Esophagus squamous epithelium (tissue), 5 donors: ENCODE results near the gene MAMDC4. TPM values are rescaled to one million over a fixed set of nuclear protein-coding genes. Genes with fewer than 3 reads are reported as not detected.
"Not testable (repeated sequence)": the region's sequence is repeated elsewhere in the genome, so short reads cannot be mapped to it uniquely, and the experiment has no call there.

Experiments
- DNase-seq: peaks from one replicate; lab custom pipeline; 2025; lab: John Stamatoyannopoulos, UW
- H3K27ac ChIP-seq, 4 donors: fragments of 200-600 bp; sonication (generic); one replicate each; pipeline ENCODE4 v1.5.1; 2016 to 2019; ENCODE audit warnings: mild to moderate bottlenecking in 1 of 4
- H3K27me3 ChIP-seq, 4 donors: fragments of 200-600 bp; sonication (generic); 1 replicate in 3 of 4; 2 replicates in 1 of 4; pipeline versions ENCODE4 v1.5.1 to v1.6.0; 2017 to 2021; ENCODE audit warnings: antibody characterized with exemption in 1 of 4
- H3K36me3 ChIP-seq, 3 donors: fragments of 200-600 bp; sonication (generic); one replicate each; pipeline ENCODE4 v1.5.1; 2016 to 2019
- H3K4me1 ChIP-seq, 3 donors: fragments of 200-600 bp; sonication (generic); one replicate each; pipeline ENCODE4 v1.5.1; 2017 to 2019
- H3K4me3 ChIP-seq, 4 donors: fragments of 200-600 bp; sonication (generic); 1 replicate in 3 of 4; 2 replicates in 1 of 4; pipeline ENCODE4 v1.5.1; 2016 to 2019; ENCODE audit warnings: mild to moderate bottlenecking in 2 of 4, moderate library complexity in 1 of 4
- H3K9me3 ChIP-seq, 3 donors: fragments of 200-600 bp; sonication (generic); one replicate each; pipeline ENCODE4 v1.5.1; 2016 to 2019
- POLR2A ChIP-seq, 4 donors: fragments of 450-650 bp; IDR thresholded peaks; one replicate each; pipeline ENCODE4 v1.6.1; 2017; ENCODE audit warnings: antibody characterized with exemption in 4 of 4, mild to moderate bottlenecking in 4 of 4, moderate library complexity in 3 of 4
- WGBS, 2 donors: methylation state at CpG; one replicate each; pipeline ENCODE4 v1.1.5; 2018; 5-methylcytosine and 5-hydroxymethylcytosine counted together
- intact Hi-C: fragments of 100-400 bp; cut with DNase I; formaldehyde crosslinking; loops from one replicate; pipeline ENCODE4 v1.15.0; 2022
- total RNA-seq, 4 donors: library from RNA; depleted of rRNA; stranded (reverse); fragments of >200 nt; gene quantifications; one replicate each; pipeline ENCODE4 v1.1.0, GENCODE V29; 2016
- TF ChIP-seq, protein P1 (sequence below), 6 experiments: fragments of 450-650 bp in 4 of 6; fragments of 200-600 bp in 2 of 6; sonication (generic) in 2 of 6; IDR thresholded peaks; one replicate each; pipeline ENCODE4 v1.5.1; 2016 to 2019; ENCODE audit warnings: antibody characterized with exemption in 6 of 6, mild to moderate bottlenecking in 4 of 6, moderate library complexity in 4 of 6
- donor health status: DM: yes; HTN: yes; CAD: no.

Gene MAMDC4
- total RNA-seq, 4 donors from 2014 or later, result 1.8 to 2.9 (median 2.7) TPM

DNA sequence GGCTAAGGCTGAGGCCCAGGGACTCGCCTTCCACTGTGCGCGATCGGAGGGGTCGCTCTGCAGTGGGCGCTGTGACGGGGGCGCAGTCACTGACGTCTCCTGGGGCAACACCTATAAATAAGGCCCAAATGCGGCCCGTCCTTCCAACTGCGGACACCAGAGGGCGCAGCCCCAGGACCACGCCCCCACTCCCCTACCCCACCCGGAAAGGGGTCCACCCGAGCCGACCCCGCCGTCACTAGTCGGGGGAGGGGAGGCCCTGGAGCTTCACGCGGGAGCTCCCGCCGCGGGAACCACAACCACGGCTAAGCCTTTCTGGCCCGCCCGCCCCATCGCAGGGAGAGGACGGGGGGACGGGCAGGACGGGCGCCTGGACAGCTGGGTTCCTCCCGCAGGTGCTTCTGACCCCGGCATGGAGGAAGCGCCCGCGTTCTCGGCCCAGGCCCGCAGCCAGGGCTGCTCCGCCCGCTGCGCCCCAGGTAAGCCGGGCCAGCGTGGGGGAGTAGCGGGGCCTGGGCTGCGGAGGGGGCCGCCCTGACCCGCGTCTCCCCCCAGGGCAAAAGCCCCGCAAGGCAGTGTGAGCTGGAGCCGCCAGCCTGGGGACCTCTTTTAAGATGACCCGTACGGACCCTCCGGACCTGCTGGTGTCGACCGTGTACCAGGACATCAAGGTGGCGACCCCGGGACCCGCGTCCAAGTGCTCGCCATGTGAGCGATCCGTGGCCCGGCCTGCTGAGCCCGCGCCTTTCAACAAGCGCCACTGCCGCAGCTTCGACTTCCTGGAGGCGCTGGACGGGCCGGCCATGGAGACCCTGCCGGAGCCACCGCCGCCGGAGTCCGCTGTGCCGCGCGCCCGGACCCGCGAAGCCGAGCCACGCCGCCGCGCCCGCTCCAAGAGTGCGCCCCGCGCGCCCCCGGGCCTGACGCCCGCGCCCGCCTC is 8.1 kb upstream of the MAMDC4 start:
- peaks cover 0 to 21% (median 7%) of the 10 kb centered on the region in 3 donors for H3K36me3 ChIP-seq
- H3K9me3 ChIP-seq, intact Hi-C loops, DNase-seq, H3K27ac ChIP-seq: not testable (repeated sequence)
- peak overlapping the region in 3 of 4 donors; percentile 10 to 64 (median 48) for H3K4me3 ChIP-seq
- WGBS, 2 donors, result 0% methylated on average over 5 of the region's 99 CpGs; no CpG with 5 or more reads in 1 of the 2 donors
- H3K4me1 ChIP-seq, result peaks cover 45 to 84% (median 71%) of the 10 kb centered on the region in 3 donors
- TF ChIP-seq, protein P1, sequence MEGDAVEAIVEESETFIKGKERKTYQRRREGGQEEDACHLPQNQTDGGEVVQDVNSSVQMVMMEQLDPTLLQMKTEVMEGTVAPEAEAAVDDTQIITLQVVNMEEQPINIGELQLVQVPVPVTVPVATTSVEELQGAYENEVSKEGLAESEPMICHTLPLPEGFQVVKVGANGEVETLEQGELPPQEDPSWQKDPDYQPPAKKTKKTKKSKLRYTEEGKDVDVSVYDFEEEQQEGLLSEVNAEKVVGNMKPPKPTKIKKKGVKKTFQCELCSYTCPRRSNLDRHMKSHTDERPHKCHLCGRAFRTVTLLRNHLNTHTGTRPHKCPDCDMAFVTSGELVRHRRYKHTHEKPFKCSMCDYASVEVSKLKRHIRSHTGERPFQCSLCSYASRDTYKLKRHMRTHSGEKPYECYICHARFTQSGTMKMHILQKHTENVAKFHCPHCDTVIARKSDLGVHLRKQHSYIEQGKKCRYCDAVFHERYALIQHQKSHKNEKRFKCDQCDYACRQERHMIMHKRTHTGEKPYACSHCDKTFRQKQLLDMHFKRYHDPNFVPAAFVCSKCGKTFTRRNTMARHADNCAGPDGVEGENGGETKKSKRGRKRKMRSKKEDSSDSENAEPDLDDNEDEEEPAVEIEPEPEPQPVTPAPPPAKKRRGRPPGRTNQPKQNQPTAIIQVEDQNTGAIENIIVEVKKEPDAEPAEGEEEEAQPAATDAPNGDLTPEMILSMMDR (IDR thresholded peaks at IDR 0.05), result peak; percentile 51 to 70 (median 66)
- H3K27me3 ChIP-seq, result peaks cover 7 to 54% (median 19%) of the 10 kb centered on the region in 4 donors

DNA sequence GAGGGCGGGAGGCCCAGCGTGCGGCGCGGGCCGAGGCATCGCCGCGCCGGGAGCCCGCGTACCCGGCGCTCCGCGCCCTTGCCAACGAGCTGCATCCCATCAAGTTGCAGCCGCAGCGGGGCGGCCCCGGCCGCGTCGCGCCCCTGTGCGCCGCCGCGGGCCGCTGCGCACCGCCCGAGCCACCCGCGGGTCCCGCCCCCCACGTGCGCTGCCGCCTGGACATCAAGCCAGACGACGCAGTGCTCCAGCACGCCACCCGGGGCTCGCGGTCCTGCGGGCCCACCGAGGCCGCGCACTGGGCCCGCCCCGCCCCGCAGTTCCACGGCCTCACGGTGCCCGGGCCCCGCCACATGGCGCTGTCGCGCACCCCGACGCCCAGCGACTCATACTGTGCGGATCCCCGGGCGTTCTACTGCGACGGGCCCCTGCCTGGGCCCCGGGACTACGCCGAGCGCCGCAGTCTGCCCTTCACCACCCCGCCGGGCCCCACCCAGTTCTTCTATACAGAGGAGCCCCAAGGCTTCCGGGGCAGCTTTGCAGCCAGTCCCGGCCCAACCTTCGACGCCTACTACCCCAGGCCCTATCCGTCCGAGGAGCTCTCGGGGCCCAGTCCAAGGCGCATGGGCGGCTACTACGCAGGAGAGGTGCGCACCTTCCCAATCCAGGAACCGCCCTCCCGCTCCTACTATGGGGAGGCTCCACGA is 7.2 kb upstream of the MAMDC4 start:
- Histone ChIP-seq H3K27me3 (peaks cover 7 to 54% (median 19%) of the 10 kb centered on the region in 4 donors), H3K27ac (no peak overlapping the region), H3K9me3 (no peaks in the 10 kb centered on the region), H3K36me3 (peaks cover 0 to 13% (median 0%) of the 10 kb centered on the region in 3 donors), H3K4me1 (peaks cover 48 to 88% (median 75%) of the 10 kb centered on the region in 3 donors), H3K4me3 (peak overlapping the region in 1 of 4 donors; percentile 15)
- no peak for DNase-seq
- 9% methylated on average over 9 of the region's 88 CpGs; no CpG with 5 or more reads in 1 of the 2 donors for WGBS, 2 donors
- intact Hi-C loops, result no loop called here
- no peak for TF ChIP-seq POLR2A (IDR thresholded peaks at IDR 0.05)
- TF ChIP-seq, protein P1 (IDR thresholded peaks at IDR 0.05), result no peak

DNA sequence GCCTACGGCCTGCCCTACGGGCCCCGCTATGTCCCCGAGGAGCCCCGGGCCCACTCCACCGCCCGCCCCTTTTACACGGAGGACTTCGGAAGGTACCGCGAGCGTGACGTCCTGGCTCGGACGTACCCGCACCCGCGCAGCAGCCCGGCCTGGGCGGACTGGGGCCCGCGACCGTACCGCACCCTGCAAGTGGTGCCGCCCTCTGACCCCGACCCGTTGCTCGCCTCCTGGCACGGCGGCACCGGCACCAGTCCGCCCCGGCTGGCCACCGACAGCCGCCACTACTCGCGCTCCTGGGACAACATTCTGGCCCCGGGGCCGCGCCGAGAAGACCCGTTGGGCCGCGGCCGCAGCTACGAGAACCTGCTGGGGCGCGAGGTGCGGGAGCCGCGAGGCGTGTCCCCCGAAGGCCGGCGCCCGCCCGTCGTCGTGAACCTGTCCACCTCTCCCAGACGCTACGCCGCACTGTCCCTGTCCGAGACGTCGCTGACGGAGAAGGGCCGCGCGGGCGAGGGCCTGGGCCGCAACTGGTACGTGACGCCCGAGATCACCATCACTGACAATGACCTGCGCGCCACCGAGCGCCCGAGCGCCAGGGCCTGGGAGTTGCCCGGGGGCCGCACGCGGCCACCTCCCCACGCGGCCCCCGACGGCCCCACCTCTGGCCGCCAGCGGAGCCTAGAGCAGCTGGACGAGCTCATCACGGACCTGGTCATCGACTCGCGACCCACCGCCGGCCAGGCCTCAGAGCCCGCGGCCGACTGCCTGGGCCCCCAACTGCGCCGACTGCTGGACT is 6.5 kb upstream of the MAMDC4 start:
- TF ChIP-seq, protein P1 (IDR thresholded peaks at IDR 0.05), result no peak
- TF ChIP-seq POLR2A (IDR thresholded peaks at IDR 0.05), result no peak
- H3K27me3 ChIP-seq, result peaks cover 7 to 54% (median 19%) of the 10 kb centered on the region in 4 donors
- no peak for DNase-seq
- no peak overlapping the region for H3K27ac ChIP-seq
- WGBS, 2 donors, result 51% methylated on average over 4 of the region's 102 CpGs; no CpG with 5 or more reads in 1 of the 2 donors
- H3K4me1 ChIP-seq, result peaks cover 54 to 90% (median 83%) of the 10 kb centered on the region in 3 donors
- no peaks in the 10 kb centered on the region for H3K9me3 ChIP-seq
- intact Hi-C loops, result no loop called here
- H3K4me3 ChIP-seq, result peak overlapping the region in 2 of 4 donors; percentile 67 to 96
- peaks cover 0 to 11% (median 0%) of the 10 kb centered on the region in 3 donors for H3K36me3 ChIP-seq

DNA sequence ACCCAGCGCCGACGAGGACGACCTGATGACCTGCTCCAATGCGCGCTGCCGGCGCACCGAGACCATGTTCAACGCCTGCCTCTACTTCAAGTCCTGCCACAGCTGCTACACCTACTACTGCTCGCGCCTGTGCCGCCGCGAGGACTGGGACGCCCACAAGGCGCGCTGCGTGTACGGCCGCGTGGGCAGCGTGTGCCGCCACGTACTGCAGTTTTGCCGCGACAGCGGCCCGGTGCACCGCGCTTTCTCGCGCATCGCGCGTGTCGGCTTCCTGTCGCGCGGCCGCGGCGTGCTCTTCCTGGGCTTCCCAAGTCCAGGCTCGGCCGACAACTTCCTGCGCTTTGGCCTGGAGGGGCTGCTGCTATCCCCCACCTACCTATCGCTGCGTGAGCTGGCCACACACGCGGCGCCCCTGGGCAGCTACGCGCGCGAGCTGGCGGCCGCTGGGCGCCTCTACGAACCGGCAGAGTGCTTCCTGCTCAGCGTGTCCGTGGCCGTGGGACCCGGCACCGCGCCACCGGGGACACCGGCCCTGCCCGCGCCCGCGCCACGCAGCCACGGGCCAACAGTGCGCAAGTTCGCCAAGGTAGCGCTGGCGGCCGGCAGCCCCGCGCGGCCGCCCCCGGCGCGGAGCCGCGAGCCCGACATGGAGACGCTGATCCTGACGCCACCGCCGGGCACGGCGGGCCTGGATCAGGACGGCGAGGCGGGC is 5.6 kb upstream of the MAMDC4 start:
- whole genome bisulfite sequencing, 2 donors, result 0% methylated on average over 8 of the region's 98 CpGs; no CpG with 5 or more reads in 1 of the 2 donors
- H3K4me1 ChIP-seq, result peaks cover 50 to 87% (median 78%) of the 10 kb centered on the region in 3 donors
- H3K27me3 ChIP-seq, result peaks cover 7 to 54% (median 19%) of the 10 kb centered on the region in 4 donors
- no peaks in the 10 kb centered on the region for H3K9me3 ChIP-seq
- peaks cover 0 to 14% (median 5%) of the 10 kb centered on the region in 3 donors for H3K36me3 ChIP-seq
- H3K4me3 ChIP-seq, result peak overlapping the region; percentile 54 to 96 (median 70)
- intact Hi-C loops, result no loop called here
- H3K27ac ChIP-seq, result peak overlapping the region in 2 of 4 donors; percentile 92 to 94
- TF ChIP-seq POLR2A (IDR thresholded peaks at IDR 0.05), result peak in 1 of 4 donors; percentile 4
- TF ChIP-seq, protein P1 (IDR thresholded peaks at IDR 0.05), result no peak
- DNase-seq, result no peak
